HG03095 (cell line): ENCODE results near the gene HSD17B1.
"Not testable (repeated sequence)": the region's sequence is repeated elsewhere in the genome, so short reads cannot be mapped to it uniquely, and the experiment has no call there.

Source experiments
- ATAC-seq: cut with Tn5 transposase; IDR thresholded peaks from one replicate; pipeline ENCODE4 v1.9.1; 2021; ENCODE audit warnings: moderate library complexity; ENCODE audit not compliant: unreplicated experiment

Gene HSD17B1, protein sequence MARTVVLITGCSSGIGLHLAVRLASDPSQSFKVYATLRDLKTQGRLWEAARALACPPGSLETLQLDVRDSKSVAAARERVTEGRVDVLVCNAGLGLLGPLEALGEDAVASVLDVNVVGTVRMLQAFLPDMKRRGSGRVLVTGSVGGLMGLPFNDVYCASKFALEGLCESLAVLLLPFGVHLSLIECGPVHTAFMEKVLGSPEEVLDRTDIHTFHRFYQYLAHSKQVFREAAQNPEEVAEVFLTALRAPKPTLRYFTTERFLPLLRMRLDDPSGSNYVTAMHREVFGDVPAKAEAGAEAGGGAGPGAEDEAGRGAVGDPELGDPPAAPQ

GRCh38 chr17:42552736-42553135 lies at the start of gene HSD17B1:
Gene HSD17B1, plus strand, starts transcription at chr17:42552923. Its CDS starts 11 bp downstream, at chr17:42552934.
- not testable (repeated sequence) for ATAC-seq

DNA sequence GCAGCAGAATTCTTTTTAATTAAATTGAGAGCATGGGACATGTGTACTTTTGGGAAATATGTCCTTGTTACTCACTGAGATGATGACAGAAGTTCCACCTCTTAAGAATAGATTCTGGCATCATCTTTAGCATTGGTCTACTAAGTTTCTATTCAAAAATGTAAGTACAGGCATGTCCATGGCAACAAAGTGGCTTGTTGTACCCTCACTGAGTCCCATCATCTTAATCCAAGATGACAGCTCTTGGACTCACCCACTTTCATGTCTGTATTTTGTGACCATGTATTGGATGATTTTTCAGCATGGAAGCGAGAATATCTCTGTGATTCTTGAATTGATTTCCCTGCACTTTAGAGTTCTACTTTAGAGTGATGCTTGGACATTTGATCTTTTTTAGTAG lies 49.8 kb upstream of the HSD17B1 start:
- no peak for ATAC-seq

GRCh38 chr17:42507671-42508070 lies 45.1 kb upstream of the HSD17B1 start:
- ATAC-seq: no peak

DNA sequence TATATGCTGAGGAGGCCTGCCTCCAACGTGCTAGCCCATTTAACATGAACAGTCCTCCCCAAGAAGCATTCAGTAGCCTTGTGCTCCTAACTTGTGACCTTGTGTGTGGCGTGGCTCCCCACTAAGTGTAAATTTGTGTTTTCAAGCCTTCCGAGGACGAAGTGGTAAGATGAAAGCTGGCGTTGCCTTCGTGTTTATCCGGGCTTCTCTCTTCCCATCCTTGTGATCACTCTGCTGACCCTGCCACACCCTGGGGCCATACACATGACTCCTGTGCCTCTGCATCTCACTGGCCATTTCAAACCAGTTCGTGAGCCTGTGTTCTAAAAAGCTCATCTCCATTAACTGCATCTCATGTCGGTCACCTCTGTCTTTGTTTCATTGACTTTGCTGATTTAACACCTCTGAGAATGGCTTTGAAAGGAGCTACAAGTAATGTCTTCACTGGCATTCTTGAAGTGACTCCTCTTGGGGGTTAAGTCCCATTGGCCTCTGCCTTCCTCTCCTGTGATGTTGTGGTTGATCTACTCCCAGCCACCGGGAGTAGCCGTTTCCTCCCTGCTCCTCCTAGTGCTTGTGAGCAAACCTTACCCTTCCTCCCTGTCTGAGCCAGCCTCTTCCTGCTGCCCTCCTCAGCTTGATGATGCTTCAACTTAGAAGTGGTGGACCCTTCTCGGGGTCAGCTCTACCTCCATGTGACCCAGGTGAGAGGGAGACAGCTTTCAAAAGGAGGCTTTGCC lies 44.1 kb upstream of the HSD17B1 start:
- no peak for ATAC-seq

GRCh38 chr17:42509409-42509808 lies 43.3 kb upstream of the HSD17B1 start:
- ATAC-seq: no peak

GRCh38 chr17:42509841-42510240 lies 42.9 kb upstream of the HSD17B1 start:
- ATAC-seq: no peak

GRCh38 chr17:42512246-42512645 lies 40.5 kb upstream of the HSD17B1 start:
- ATAC-seq: no peak

DNA sequence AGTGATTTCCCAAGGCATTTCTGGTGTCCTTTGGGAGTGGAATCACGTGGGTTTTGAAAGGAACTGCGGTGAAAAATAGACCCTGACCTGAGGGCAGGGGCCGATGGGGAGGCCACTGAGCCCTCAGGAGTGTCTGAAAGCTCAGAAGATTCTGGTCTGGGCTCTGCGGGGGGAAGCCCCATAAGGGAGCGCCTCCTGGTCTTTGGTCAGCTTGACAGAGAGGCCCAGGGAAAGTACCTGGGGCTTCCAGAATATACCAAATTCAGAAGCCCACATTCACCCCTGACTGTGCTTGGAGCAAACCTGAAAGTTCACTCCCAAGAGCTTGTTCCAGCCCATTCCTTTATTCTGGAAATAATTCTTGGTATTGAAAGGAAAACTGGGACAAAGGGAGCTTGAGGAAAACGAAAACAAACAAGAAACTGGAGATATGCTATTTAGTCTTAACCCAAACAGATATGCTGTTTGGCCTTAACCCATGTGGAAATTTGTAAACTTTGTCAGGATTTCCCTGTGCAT lies 39.9 kb upstream of the HSD17B1 start:
- ATAC-seq: peak; percentile 47

DNA sequence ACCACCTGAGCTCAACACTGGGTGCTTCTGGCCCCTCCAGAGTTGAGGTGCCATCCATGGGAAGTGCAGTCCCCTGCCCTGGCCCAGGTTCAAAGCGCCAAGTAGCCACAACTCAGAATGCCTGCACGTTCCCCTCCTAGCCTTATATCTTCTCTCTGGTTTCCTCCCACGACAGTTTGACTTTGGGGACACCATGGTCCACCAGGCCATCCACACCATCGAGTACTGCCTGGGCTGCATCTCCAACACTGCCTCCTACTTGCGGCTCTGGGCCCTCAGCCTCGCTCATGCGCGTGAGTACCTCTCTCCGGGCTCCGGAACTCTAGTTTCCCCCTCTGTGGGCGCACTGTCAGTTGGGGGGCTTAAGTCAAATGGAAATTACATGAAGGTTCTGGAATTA lies 39.0 kb upstream of the HSD17B1 start:
- ATAC-seq: no peak

- no peak for ATAC-seq
Measured at GRCh38 chr17:42514279-42514678, 38.4 kb upstream of the HSD17B1 start.

DNA sequence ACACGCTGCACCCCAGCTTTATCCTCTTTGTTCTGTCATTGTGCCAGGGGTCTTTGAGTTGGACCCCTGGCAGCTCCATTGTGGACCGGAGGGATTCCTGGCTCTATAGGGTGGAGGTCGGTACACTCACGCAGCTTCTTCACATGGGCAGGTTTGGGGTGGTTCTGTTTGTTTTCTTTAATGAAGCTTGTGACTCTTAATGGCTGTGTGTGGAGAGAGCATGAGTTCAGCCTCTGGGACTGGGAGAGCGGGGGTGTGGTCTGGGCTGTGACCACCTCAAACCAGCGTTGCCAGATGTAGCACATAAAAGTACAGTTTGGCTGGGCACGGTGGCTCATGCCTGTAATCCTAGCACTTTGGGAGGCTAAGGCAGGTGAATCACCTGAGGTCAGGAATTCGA lies 37.9 kb upstream of the HSD17B1 start:
- no peak for ATAC-seq

DNA sequence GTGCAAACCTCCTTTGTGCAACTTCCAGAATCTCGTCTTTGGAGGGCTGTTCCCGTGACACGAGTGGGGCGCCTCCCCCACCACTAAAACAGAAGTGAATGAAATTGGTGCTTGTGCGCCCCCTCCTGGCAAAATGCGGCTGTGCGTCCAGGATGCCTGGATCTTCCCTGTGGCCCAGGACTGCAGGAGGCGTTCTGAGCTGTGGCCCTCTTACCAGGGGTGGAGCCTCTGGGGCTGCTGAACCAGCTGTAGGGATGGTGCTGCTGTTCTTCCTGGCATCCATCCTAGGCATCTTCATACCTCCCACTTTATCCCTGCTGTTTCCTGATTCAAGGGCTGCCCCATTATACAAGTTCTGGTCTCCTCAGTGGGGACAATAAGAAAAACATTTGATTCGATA lies 35.2 kb upstream of the HSD17B1 start:
- no peak for ATAC-seq

DNA sequence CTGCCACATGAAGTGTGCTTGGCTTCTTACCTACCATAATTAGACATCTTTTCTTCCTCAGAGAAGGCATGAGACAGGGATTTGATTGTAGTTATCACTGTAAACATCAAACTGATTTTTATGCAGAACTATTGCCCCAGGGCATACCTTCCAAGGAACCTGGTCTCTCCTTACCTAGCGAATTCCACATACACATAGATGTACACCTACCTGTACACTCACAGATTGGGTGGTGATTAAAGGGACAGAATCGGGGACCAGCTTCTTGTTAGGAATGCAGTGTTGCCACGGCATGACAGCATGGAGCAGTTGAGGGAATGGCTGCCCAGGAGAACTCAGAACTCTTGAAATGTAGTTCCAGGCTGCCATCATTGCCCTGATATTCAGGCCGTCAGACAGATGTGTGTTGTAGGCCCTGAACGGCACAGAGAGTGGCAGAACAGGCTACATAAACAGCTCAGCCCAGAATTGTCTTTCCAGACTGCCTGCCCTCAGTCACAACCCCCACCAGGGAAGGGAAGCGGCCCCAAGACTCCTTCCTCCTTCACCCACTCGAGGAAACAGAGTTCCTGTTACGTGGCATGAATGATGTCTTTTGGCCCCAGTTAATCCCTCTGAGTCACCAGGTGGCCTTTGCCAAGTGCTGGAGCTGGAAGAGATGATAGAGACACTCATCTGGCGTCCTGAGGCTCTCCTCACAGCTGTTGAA lies 34.5 kb upstream of the HSD17B1 start:
- ATAC-seq: no peak

GRCh38 chr17:42518755-42519545 lies 33.8 kb upstream of the HSD17B1 start:
- ATAC-seq: no peak

GRCh38 chr17:42519546-42520491 lies 32.9 kb upstream of the HSD17B1 start:
- ATAC-seq: no peak

- no peak for ATAC-seq
Measured at GRCh38 chr17:42520540-42520951, 32.2 kb upstream of the HSD17B1 start.

- no peak for ATAC-seq
Measured at GRCh38 chr17:42521036-42521435, 31.7 kb upstream of the HSD17B1 start.

DNA sequence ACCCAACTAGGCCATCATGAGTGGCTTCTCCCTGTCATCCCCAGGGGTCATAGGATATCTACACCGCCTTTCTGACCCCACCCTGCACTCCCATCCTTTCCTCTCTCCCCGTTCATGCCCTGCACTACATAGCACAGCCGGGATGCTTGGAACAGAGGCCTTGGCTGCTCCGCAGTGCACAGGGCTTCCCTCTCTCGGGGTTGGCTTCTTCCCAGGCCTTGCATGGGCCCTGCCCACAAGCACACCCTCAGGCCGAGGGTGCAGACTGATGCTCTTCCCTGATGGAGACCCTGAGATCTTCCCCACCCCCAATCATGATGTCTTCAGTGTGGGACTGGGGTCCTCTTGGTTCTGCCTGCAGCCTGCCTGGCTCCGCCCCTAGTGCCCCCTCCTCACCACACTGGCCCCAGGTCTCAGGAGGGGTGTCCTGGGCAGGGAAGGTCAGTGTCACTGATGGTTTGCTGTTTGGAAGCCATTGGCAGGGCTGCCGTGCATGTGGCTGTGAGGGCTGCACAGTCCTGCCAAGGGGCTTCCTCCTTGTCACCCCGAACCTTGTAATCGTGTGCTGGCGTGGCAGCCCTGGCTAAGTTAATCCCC lies 31.0 kb upstream of the HSD17B1 start:
- no peak for ATAC-seq

GRCh38 chr17:42522263-42522790 lies 30.4 kb upstream of the HSD17B1 start:
- no peak for ATAC-seq
